Measurements from ENCODE around the gene ARHGEF19.
"Not testable (repeated sequence)": the region's sequence is repeated elsewhere in the genome, so short reads cannot be mapped to it uniquely, and the experiment has no call there.

ARHGEF19 gene

GRCh38 chr1:16165073-16165364, 47.4 kb downstream of the ARHGEF19 start:
- Histone ChIP-seq H3K4me3 (ENCODE audit: severe bottlenecking) (no peak overlapping the region), H3K36me3 (ENCODE audit: low read depth) (peaks cover 15% of the 10 kb centered on the region), H3K4me1 (ENCODE audit: insufficient read depth, poor library complexity, severe bottlenecking) (peaks cover 37% of the 10 kb centered on the region), H3K27ac (ENCODE audit: poor library complexity, severe bottlenecking) (peak overlapping the region; percentile 64), H3K9me3 (ENCODE audit: severe bottlenecking) (no peaks in the 10 kb centered on the region), H3K27me3 (ENCODE audit: insufficient read depth, poor library complexity, severe bottlenecking) (no peaks in the 10 kb centered on the region)
- DNase-seq (ENCODE audit: low spot score) (no peak), ATAC-seq (ENCODE audit: low read depth) (no peak)
- TF ChIP-seq CTCF (IDR thresholded peaks at IDR 0.05; ENCODE audit: poor library complexity, severe bottlenecking), result no peak

DNA sequence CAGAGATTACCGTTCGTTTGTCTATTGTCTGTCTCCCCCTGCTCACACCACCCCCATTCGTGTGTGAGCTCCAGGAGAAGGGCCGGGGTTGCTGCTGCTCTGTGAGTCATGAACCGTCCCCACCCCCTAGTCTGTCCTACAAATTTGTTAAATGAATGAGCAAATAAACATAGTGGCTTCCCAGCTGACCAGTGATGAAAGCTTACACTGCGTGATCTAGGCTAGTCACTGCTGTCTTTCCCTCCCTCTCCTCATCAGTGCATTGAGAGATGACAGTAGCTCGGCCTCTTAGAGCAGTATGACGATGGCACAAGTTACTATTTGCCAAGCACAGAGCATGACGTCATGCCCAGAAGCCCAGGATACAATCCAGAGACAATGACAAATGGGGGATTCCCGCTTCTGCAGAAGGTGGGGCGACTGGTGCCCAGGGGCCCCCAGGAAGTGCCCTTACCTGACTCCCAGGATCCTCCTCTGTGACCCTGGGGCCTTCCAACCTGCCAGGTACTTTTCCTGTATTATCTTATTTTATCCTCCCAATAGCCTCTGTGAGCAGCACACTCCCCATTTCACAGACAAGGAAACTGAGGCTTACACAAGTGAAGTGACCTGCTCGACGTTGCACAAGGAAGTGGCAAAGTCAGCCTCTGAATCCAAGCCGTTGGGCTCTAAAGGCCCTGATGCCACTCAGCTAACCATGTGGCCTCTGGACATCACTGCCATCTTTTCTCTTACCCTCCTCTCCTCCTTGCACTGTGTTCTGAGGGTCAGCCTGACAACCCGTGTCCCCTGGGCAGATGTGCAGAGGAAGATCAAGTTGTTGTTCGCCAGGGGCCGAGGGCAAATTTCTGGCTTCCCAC, 48.0 kb downstream of the ARHGEF19 start:
- Histone ChIP-seq H3K27ac (ENCODE audit: poor library complexity, severe bottlenecking) (peak overlapping the region; percentile 64), H3K27me3 (ENCODE audit: insufficient read depth, poor library complexity, severe bottlenecking) (no peaks in the 10 kb centered on the region), H3K9me3 (ENCODE audit: severe bottlenecking) (no peaks in the 10 kb centered on the region), H3K36me3 (ENCODE audit: low read depth) (peaks cover 21% of the 10 kb centered on the region), H3K4me3 (ENCODE audit: severe bottlenecking) (no peak overlapping the region), H3K4me1 (ENCODE audit: insufficient read depth, poor library complexity, severe bottlenecking) (peaks cover 40% of the 10 kb centered on the region)
- TF ChIP-seq CTCF (IDR thresholded peaks at IDR 0.05; ENCODE audit: poor library complexity, severe bottlenecking), result no peak
- DNase-seq (ENCODE audit: low spot score) (peak; percentile 92), ATAC-seq (ENCODE audit: low read depth) (peak; percentile 75)

DNA sequence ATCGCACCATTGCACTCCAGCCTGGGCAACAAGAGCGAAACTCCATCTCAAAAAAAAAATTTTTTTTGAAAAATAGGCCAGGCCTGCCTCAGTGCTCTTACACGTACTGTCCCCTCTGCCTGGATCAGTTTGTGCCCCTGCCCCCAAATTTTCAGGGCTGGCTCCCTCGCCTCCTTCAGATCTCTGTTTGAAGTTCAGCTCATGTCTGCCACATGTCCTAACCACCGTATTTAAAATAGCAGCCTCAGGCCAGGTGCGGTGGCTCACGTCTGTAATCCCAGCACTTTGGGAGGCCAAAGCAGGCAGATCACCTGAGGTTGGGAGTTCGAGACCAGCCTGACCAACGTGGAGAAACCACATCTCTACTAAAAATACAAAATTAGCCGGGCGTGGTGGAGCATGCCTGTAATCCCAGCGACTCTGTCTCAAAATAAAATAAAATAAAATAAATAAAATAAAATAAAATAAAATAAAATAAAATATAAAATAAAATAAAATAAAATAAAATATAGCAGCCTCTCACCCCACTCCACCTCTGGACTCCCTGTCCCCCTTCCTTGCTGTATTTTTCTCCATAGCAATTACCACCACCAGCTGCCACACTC, 48.7 kb downstream of the ARHGEF19 start:
- not testable (repeated sequence) for DNase-seq (ENCODE audit: low spot score)
- H3K27ac ChIP-seq (ENCODE audit: poor library complexity, severe bottlenecking), result peak overlapping the region; percentile 64

DNA sequence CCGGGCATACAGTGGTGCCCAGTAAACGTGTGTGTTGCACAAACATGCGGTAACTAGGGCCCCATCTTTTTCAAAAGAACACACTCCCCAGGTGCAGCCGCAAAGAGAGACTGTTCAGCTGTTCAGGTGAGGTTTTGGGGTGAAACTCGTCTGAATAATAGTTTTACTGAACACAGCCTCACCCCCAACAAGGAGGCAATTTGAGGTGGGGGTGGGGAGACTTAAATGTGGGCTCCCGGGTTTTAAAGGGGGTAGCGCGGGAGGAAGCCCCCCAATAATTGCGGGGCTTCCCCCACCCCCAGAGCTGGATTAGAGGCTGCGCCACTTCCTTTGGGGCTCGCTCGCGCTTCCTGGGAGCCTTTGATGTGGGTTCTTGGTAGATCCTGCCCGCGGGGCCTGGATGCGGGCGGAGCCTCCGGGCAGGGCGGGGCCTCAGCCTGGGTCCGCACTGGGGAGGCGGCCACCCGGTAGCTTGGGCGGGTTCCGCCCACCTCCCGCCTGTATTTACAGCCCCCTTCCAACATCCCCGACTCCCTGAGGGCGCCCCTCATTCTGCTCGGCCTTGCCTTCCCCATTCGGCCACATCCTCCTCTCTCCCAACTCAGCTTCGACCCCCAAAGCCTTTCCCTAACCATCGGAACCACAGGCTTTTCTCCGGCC, 50.2 kb downstream of the ARHGEF19 start:
- Histone ChIP-seq H3K36me3 (ENCODE audit: low read depth) (peaks cover 21% of the 10 kb centered on the region), H3K4me3 (ENCODE audit: severe bottlenecking) (no peak overlapping the region), H3K27ac (ENCODE audit: poor library complexity, severe bottlenecking) (peak overlapping the region; percentile 64), H3K9me3 (ENCODE audit: severe bottlenecking) (no peaks in the 10 kb centered on the region), H3K27me3 (ENCODE audit: insufficient read depth, poor library complexity, severe bottlenecking) (no peaks in the 10 kb centered on the region), H3K4me1 (ENCODE audit: insufficient read depth, poor library complexity, severe bottlenecking) (peaks cover 46% of the 10 kb centered on the region)
- no peak for DNase-seq (ENCODE audit: low spot score)
- ATAC-seq (ENCODE audit: low read depth), result peak; percentile 30; the same call in 2 of the 3 replicates
- TF ChIP-seq CTCF (IDR thresholded peaks at IDR 0.05; ENCODE audit: poor library complexity, severe bottlenecking), result no peak

More for the DNA sequence above, 48.7 kb downstream of the ARHGEF19 start:
- H3K9me3 ChIP-seq (ENCODE audit: severe bottlenecking); H3K27me3 ChIP-seq (ENCODE audit: insufficient read depth, poor library complexity, severe bottlenecking); H3K4me3 ChIP-seq (ENCODE audit: severe bottlenecking); ATAC-seq (ENCODE audit: low read depth): not testable (repeated sequence)
- Histone ChIP-seq H3K4me1 (ENCODE audit: insufficient read depth, poor library complexity, severe bottlenecking) (peaks cover 45% of the 10 kb centered on the region), H3K36me3 (ENCODE audit: low read depth) (peaks cover 21% of the 10 kb centered on the region)

DNA sequence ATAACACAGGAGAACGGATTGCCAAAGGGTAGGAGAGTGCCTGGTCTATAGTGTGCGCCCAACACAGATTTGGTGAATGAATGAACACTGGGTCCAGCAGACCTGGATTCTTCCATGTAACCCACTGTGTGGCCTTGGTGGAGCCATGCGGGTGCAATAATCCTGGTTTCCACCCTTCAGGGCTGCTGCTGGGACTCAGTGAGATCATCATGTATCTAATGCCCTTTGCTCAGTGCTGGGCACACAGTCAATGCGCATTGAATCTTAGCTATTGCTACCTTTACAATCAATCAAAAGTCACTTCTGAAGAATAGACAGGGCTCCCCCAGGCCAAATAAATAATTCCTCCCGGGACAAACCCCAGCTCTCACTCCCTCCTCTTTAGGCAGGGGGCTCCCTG, 50.7 kb downstream of the ARHGEF19 start:
- Histone ChIP-seq H3K27ac (ENCODE audit: poor library complexity, severe bottlenecking) (peak overlapping the region; percentile 64), H3K27me3 (ENCODE audit: insufficient read depth, poor library complexity, severe bottlenecking) (no peaks in the 10 kb centered on the region), H3K9me3 (ENCODE audit: severe bottlenecking) (no peaks in the 10 kb centered on the region), H3K4me3 (ENCODE audit: severe bottlenecking) (no peak overlapping the region), H3K36me3 (ENCODE audit: low read depth) (peaks cover 21% of the 10 kb centered on the region), H3K4me1 (ENCODE audit: insufficient read depth, poor library complexity, severe bottlenecking) (peaks cover 46% of the 10 kb centered on the region)
- no peak for ATAC-seq (ENCODE audit: low read depth)
- DNase-seq (ENCODE audit: low spot score), result no peak
- no peak for TF ChIP-seq CTCF (IDR thresholded peaks at IDR 0.05; ENCODE audit: poor library complexity, severe bottlenecking)
